GM23338 (cell line): ENCODE measurements around the gene KRT1.

Experiments
- CREB1 ChIP-seq: fragments of 250-450 bp; sonication (Bioruptor Pico); IDR thresholded peaks from 2 replicates; pipeline ENCODE4 v1.5.0; 2020; ENCODE audit warnings: low read depth, mild to moderate bottlenecking, moderate library complexity
- CTCF ChIP-seq, 2 experiments: fragments of 200-600 bp in 1 of 2; sonication (generic) in 1 of 2; conservative IDR thresholded peaks; 2 replicates each; pipeline versions ENCODE4 v1.5.1 to v1.6.1; 2016 to 2017; ENCODE audit warnings: antibody characterized with exemption in 2 of 2, low read depth in 2 of 2, mild to moderate bottlenecking in 2 of 2, moderate library complexity in 1 of 2
- ETS1 ChIP-seq: IDR thresholded peaks from 2 replicates; pipeline ENCODE4 v1.6.1; 2016; ENCODE audit warnings: antibody characterized with exemption
- EZH2 ChIP-seq: fragments of 200-600 bp; sonication (generic); IDR thresholded peaks from one replicate; pipeline ENCODE4 v1.8.0; 2017; ENCODE audit warnings: antibody characterized with exemption, mild to moderate bottlenecking, low read depth; ENCODE audit not compliant: unreplicated experiment
- EZH2phosphoT487 ChIP-seq: fragments of 200-600 bp; sonication (generic); IDR thresholded peaks from one replicate; pipeline ENCODE4 v1.8.1; 2018; ENCODE audit warnings: antibody characterized with exemption; ENCODE audit not compliant: unreplicated experiment
- JUNB ChIP-seq: IDR thresholded peaks from one replicate; pipeline ENCODE4 v1.6.1; 2016; ENCODE audit warnings: antibody characterized with exemption; ENCODE audit not compliant: unreplicated experiment
- NANOG ChIP-seq: IDR thresholded peaks from 2 replicates; pipeline ENCODE4 v1.6.1; 2016; ENCODE audit warnings: antibody characterized with exemption, borderline replicate concordance
- POLR2AphosphoS5 ChIP-seq: IDR thresholded peaks from 2 replicates; pipeline ENCODE4 v1.6.1; 2016; ENCODE audit warnings: antibody characterized with exemption, low read depth
- REST ChIP-seq: IDR thresholded peaks from one replicate; pipeline ENCODE4 v1.6.1; 2018; ENCODE audit warnings: antibody characterized with exemption; ENCODE audit not compliant: unreplicated experiment
- STAT1 ChIP-seq: IDR thresholded peaks from one replicate; pipeline ENCODE4 v1.6.1; 2016; ENCODE audit warnings: antibody characterized with exemption; ENCODE audit not compliant: unreplicated experiment
- ZNF114 ChIP-seq: fragments of 250-450 bp; sonication (Bioruptor Pico); IDR thresholded peaks from 2 replicates; pipeline ENCODE4 v1.5.0; 2020; ENCODE audit warnings: mild to moderate bottlenecking, moderate library complexity
- ZNF331 ChIP-seq: fragments of 250-450 bp; sonication (Bioruptor Pico); IDR thresholded peaks from 2 replicates; pipeline ENCODE4 v1.5.0; 2020; ENCODE audit warnings: low read depth, mild to moderate bottlenecking, moderate library complexity

- TF ChIP-seq EZH2 = no peak
- no peak for TF ChIP-seq CTCF (conservative IDR thresholded peaks at IDR 0.05; ENCODE audit: low read depth in 2 of 2)
- no peak for TF ChIP-seq EZH2phosphoT487
- no peak for TF ChIP-seq POLR2AphosphoS5
- no peak for TF ChIP-seq JUNB
- TF ChIP-seq REST = no peak
- no peak for TF ChIP-seq CREB1 (CRISPR knock-in tag)
- TF ChIP-seq ZNF114 = no peak
- no peak for TF ChIP-seq ZNF331 (CRISPR knock-in tag)
- TF ChIP-seq ETS1 = no peak
- no peak for TF ChIP-seq NANOG
- TF ChIP-seq STAT1 = no peak
These were observed 4.0 kb downstream of the KRT1 start for GRCh38 chr12:52676163-52676562.
